NCI-H748 (cell line): ENCODE results near the gene TREX2.

Source experiments
- DNase-seq: peaks from one replicate; lab custom pipeline; 2025; ENCODE audit not compliant: unreplicated experiment; lab: John Stamatoyannopoulos, UW

Gene TREX2

DNA sequence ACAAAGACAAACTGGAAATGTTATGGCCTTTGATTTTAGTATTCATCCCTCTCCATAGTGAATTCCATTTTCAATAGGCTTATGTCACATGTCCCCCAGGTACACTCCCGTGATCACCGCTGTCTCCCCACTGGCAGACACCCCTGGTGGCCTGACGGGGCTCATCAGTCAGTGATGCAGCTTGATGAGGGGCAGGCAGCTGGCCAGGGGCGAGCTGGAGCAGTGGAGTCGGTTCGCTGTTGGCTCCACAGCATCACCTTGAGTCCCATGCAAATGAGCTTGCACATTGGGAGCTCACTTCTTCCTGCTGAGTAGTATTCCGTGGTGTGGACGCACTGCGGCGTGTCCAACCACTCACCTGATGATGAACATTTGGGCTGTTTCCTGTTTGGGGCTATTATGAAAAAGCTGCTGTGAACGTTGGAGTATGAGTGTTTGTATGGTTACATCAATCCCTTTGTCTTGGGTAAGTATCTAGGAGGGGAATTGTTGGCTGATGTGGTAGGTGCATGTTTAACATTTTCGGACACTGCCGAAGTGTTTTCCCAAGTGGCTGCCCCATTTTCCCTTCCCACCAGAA, 5.2 kb downstream of the TREX2 start:
- DNase-seq, result peak; percentile 21

DNA sequence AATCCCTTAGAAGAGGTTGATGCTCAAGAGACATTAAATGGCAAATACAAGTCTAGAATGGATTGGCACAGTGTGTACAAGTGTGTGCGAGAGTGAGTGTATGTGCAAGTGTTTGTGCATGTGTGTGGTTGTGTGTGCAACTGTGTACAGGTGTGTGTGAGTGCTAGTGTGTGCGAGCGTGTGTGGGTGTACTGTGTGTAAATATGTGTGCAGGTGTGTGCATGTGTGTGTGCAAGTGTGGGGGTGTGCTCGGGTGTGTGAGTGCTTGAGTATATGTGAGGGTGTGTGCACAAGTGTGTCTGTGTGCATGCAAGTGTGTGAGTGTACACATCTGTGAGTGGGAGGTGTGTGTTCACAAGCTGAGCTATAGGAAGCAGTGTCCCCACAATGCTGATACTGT, 5.9 kb downstream of the TREX2 start:
- DNase-seq, result no peak

DNA sequence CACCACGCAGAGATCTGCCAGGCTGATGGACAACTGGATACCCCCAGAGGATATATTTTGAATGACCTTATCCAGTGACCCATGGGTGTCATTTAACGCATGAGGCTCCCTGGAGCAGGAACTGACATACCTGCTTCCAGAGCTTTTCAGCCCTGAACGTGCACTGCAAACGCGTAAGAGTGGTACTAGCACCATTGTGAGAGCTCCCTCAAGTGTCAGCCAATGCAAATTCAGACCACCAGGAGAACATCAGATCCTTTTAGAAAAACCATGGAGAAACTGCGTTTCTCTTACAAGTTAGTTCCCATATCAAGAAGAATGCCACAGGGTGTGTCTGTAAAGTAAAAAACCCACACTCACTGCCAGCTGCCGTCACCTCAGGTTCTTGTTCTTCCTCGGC, 7.3 kb downstream of the TREX2 start:
- DNase-seq, result peak; percentile 35

DNA sequence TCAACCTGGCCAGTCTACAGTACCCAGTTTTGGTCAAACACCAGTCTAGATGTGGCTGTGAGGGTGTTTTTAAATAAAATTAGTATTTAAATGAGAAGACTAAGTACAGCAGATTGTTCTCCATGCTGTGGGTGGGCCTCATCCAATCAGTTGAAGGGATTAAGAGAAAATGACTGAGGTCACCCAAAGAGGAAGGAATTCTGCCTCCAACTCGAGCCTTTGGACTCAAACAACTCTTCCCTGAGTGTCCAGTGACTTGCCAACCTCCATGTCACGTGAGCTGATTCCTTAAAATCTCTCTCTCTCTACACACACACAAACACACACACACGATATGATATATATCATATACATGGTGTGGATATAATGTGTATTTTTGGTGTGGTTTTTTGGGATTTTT, 10.0 kb downstream of the TREX2 start:
- DNase-seq, result no peak

DNA sequence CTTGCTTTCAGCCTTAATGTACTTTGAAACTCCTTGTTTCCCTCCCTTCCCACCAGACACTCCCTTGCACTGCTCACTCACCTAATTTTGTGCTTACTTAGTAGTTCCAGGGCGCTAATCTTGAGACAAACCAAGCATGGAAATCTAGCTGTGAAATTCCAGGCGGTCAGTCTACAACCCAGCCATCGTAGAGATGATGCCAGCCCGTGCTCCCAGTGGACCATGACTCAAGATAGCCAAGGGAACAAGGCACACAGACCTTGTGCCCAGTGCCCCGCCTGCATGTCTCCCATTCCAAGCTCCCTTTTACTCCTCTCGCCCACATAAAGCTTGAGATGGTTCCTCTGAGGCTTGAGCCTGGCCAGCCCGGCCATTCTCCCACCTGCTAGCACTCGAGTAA, 11.1 kb downstream of the TREX2 start:
- no peak for DNase-seq

DNA sequence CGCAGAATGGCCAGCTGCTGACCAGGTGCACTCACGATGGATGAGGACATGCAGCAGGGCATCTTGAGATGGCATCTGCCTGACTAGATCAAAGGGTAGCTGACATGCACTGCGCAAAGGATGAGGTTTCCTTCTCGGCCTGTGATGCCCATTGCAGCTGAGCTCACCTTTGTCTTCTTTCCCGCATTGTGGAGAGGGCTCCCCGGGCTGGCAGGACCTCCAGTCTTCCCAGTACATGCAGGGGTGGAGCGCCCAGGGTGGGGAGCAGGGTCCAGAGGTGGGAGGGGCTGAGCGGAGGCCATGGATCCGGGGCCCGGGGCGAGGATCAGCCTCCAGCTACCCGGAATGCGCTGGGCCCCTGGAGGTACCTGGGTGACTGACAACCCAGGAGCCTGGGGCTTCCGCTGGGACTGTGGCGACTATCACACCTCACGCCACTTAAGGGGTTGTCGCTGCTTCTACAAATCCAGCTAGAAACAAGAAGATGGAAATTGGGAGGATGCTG, 12.0 kb downstream of the TREX2 start:
- DNase-seq, result no peak

DNA sequence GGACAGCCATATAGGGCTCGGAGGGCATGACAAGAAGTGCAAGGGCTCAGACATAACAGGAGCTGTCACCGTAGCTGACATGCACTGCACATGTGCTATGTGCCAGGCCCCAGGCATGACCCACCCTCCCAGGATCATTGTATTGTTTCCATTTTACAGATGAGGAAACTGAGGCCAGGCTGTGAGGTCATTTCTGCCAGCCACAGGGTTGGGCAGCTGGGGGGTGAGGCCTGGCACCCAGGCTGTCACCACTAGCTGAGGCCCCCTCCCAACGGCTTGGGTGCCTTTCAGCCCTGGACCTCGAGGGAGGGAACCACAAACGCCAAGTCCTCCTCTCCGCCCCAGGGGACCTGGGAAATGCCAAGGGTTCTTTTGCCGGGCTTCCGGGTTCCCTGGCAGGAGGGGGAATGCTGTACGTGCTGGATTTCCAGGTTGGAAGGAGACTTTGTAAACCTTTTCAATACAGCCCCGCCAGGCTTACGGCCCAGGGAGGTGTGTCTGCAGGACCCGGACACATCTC, 12.6 kb downstream of the TREX2 start:
- DNase-seq, result no peak

DNA sequence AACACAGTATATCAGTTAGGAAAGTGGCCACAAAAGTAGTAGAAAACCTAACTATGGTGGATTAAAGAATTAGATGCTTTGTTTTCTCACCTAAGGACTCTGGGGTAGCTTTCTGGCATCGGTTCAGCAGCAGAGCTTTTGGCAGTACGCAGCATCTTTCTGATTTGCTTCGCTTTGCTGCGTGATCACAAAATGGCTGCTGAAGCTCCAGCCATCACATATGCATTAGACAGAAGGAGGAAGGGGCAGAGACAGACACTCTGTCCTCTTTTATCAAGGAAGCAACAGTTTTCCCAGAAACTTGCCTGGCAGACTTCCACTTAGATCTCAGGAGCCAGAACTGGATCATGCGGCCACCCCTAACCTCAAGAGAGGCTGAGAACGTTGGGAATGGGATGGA, 15.1 kb downstream of the TREX2 start:
- DNase-seq, result no peak

DNA sequence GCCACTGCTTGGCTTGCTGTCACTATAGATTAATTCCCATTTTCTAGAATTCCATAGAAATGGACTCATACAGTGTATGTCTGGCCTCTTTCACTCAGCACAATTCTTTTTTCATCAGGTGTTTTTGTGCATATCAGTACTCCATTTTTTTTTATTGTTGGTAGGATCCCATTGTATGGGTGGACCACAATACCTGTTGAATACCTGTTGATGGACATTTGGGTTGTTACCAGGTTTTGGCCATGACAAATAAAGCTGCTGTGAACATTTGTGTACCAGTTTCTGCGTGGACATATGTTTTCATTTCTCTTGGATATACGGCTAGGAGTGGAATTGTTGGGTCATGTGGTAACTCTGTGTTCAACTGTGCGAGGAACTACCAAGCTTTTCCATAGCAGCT, 19.7 kb downstream of the TREX2 start:
- DNase-seq, result no peak

DNA sequence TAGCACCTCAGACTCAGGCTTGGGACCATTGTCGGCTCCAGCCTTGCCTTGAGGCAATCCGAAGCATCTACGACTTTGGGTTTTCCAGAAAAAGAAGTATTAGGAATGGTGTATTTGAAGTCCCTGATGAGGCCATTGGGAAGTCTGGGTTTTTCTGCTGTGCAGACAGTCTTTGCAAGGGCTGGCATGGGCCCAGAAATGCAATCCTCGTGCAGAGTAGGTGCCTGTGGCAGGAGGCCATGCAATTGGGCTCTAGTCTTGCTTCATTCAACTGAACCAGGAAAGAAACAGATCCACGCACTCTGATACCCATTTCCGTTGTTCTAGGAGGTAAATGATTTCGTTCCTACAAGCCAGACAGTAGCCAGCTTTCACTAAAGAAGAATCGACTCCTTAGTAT, 22.2 kb downstream of the TREX2 start:
- no peak for DNase-seq

DNA sequence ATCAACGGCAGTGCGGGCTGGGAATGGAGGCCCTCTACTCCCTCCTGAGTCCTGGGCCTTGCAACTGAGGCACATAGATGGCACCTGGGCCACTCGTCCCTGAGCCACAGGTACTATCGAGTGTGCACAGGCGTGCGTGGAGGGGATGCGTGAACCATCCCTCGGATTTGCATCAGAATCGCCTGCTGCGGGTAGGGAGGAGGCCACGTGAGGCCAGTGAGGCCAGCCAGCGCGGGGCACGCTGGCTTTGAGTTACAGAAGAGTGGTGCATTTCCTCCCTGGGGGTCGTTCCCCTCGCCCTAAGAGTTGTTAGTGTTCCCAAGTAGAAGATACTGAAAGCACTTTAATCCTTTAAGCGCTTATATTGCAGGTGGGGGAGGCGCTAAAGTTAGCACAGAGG, 24.0 kb downstream of the TREX2 start:
- DNase-seq, result no peak

DNA sequence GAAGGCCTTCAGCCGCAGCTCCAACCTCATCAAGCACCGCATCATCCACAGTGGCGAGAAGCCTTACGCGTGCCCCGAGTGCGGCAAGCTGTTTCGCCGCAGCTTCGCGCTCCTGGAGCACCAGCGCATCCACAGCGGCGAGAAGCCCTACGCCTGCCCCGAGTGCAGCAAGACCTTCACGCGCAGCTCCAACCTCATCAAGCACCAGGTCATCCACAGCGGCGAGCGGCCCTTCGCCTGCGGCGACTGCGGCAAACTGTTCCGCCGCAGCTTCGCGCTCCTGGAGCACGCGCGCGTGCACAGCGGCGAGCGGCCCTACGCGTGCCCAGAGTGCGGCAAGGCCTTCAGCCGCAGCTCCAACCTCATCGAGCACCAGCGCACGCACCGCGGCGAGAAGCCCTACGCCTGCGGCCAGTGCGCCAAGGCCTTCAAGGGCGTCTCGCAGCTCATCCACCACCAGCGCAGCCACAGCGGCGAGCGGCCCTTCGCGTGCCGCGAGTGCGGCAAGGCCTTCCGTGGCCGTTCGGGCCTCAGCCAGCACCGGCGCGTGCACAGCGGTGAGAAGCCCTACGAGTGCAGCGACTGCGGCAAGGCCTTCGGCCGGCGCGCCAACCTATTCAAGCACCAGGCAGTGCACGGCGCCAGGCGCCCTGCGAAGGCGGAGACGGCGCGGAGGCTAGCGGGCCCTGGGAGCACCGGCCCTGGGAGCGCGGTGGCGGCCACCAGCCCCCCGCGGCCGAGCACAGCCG, 24.8 kb downstream of the TREX2 start:
- DNase-seq, result no peak

DNA sequence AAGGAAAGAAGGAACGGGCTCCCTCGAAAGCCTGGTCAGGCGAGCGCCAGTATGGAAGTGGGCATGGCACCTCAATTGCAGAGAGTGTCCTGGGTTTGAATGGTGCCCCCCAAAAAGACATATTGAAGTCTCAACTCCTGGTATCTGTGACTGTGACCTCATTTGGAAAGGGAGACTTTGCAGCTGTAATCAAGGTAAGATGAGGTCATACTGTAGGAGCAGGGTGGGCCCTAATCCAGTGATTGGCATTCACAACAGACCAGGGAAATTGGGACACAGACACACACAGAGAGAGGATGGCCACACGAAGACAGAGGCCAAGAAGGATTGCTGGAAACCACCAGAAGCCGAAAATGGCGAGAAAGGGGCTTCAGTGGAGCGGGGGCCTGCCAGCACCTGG, 28.2 kb downstream of the TREX2 start:
- no peak for DNase-seq

DNA sequence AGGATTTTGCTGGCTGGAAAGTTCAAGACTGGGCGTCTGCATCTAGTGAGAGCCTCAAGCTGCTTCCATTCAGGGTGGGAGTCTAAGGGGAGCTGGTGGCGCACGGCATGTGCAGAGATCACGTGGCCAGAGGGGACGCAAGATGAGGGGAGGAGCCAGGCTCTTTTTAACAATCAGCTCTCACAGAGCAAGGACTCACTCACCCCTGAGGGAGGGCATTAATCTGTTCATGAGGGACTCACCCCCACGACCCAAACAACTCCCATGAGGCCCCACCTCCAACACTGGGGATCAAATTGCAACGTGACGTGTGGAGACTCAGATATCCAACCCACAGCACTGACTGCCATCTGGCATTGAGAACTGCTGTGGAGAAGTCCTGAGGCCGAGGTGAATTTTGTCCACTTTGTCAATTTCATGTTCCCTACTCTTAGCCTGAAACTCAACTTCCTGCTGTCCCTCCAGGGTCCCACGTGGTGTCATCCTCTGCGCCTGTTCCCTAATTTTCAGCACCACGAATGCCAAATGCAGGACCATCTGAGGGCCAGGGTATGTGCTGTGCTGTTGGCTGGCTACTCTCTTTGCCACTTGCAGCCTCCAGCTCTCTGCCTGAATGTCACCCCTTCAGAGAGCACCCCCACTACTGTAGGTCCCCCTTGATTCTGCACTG, 28.9 kb downstream of the TREX2 start:
- peak; percentile 9 for DNase-seq

DNA sequence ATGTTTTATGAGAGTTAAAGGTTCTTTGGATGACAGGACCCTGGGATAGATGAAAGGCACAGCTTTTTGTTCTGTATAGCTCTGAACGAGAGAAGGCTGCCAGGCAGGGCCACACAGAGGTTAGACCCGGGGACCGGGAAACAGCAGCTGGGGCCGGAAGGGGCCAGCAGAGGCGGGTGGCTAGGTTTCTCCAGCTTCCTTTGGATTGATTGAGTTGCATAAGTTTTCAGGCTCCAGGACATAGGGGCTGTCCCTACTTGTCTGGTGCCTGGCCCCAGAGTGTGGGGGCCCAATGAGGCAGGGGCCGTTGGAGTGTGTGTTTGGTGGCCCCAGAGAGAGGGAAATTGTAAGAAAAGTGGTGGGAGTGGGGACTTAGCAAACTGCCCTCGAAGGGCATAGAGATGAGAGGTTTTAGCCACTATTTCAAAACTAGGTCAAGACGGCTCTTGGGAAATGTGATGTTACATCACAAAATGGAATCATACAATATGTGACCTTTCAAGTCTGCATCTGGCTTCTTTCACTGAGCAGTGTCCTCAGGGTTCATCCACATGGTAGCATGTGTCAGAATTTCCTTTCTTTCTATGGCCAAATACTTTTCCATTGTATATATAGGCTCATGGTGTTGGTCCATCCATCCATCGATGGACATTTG, 30.9 kb downstream of the TREX2 start:
- DNase-seq, result no peak

DNA sequence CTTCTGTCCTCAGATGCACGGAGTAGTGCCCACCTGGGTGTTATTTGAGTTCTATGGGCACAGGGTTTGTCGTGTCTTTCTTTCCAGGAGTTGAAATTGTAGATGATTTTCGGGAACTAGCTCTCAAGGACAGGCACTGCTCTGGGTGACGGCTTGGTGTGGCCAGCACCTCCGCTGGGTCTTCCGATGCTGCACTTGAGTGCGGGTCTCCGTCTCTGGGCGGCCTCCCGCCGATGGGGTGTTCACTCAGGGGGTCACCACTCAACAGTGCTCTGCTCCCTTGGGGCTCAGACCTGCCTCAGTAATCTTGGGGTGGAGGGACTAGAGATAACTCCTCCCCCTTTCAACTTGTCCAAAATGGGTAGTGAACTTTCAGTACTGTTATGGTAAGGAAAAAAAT, 32.1 kb downstream of the TREX2 start:
- DNase-seq, result no peak

DNA sequence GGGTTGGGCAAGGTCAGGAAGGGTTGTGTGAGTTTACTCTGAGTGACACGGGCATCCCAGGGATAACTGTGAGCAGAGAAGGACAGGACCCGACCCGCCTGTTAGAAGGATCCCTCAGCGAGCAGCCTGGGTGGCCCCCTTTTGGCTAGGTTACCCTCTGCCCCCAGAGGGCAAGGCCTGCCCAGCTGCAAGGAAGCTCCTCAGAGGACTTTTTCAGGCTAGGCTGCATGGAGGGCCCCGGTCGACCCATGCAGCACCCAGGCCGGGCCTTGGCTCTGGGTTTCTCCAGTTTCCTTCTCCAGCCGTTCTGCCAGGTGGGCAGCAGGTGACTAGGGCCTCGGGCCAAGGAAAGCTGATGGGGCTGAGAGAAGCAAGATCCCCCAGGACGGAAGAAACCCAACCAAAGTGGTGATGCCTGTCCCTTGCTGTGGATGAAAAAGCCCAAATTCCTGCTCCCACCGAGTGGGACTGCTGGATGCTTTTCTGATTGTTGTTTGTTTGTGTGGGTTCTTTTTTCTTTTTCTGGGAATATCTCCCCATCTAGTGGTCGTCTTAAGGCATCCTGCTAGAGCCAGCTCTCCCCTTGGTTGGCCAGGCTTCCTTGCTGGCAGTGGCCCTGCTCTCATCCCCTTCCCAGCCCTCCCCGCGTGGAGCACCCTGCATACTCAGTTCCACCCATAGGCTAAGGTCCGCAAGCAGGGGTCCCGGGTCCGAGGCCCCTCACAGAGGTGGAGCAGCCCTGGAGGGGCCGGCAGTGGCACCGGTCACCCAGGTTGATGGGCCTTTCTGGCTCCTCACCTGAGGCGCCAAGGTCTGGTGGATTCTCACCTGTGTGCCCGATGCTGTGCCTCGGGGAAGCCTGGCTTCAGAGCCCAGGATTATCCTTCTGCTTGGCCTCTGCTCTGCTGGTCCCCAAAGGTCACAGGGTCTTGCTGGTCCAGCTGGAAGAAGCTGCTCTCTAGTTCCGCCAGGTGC, 32.8 kb downstream of the TREX2 start:
- DNase-seq, result no peak

DNA sequence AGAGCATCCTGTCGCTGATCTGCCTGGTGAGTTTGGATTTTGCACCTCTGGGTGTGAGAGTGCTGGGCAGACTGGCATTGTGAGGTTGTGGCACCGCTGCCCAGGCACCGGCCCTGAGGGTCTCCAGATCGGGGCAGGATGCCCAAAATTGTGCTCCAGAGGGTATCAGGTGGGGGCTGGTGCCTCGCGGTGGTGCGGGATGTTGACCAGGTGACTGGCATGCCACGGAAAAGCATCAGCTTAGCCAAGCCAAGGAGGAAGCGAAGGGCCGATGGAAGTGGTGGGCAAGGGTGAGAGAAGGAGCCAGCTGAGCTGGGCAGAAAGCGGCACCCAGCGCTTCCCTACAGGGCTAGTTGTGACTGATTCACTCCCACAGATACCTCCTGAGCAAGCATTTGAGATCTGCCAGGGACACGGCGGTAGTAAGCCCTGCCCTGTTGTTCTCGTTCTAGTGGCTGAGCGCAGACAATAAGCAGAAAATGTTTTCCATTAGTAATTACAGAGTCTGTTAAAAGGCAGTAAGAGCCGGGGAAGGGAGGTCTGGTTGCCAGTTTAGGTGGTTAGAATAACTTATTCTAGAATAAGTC, 33.8 kb downstream of the TREX2 start:
- DNase-seq, result peak; percentile 53

DNA sequence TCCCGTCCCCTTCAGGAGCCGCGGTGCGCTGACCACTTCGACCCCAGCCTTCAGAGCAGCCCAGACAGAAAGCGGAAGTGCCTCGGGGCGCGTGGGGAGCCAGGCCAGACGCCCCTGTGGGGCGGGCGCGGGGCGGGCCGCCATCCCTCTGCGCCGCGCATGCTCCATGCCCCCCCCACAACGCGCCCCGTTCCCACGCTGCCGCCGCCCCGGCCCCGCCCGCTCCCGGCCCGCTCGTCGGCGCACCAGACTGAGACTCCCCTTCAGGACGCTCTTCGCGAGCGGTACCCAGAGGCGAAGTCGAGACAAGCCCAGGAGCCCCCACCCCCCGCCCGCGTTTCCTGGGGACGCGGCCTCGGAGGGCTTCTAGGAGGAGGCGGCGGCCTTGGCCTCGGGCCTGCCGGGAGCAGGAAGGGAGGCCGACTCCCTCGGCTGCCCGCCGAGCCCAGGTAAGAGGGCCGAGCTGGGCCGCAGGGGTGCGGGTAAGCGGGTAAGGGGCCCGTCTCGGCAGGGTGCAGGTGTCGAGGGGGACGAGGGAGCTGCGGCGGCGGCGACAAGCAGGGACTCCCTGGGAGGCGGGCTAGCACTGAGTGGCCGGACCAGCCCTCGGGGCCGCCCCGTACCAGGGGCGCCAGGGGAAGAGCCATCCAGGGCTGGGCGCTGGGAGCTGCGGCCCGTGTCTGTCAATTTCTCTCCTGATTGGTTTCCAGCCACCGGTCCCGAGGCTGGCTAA, 34.4 kb downstream of the TREX2 start, which contains the start of gene ZFP92:
ZFP92 (plus strand) TSS at position 218 of the 733 bp plus-strand sequence. CDS start 6,851 bp downstream, outside the sequence.
- peak; percentile 14 for DNase-seq
